Measurements from ENCODE around the gene TAF12. TPM values are rescaled to one million over a fixed set of nuclear protein-coding genes. Genes with fewer than 3 reads are reported as not detected.
"Not testable (repeated sequence)": the region's sequence is repeated elsewhere in the genome, so short reads cannot be mapped to it uniquely, and the experiment has no call there.

The TAF12 gene
- total RNA-seq, 1 donor from 2014 or later = 31.4 TPM

DNA sequence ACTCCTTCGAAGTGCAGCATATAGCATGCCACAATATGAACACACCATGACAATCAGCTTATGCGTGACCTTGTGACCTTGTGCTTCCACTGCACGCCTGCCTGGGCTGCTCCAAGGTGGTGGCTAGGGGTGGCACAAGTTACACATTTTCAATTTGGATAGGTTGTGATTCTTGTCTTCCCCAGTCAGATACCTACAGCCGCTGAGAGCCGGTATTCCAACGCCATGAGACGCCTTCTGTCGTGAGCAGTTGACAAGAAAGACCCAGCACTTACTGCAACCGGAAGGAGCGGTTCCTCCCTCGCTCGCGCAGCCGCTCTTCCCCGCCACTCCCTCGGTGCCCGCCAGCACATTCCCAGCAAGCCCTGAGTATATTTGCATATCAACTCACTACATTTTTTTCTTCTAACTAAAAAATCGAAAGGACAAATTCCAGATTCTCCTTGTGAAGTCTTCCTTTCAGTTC, 5.2 kb upstream of the TAF12 start:
- intact Hi-C loops (cut with micrococcal nuclease) = loop anchor here (10.0 kb wide), 1 partner anchor 87 kb away; the partner anchor contains the start of gene YTHDF2
- ATAC-seq (peak; percentile 96), DNase-seq (peak; percentile 93)

DNA sequence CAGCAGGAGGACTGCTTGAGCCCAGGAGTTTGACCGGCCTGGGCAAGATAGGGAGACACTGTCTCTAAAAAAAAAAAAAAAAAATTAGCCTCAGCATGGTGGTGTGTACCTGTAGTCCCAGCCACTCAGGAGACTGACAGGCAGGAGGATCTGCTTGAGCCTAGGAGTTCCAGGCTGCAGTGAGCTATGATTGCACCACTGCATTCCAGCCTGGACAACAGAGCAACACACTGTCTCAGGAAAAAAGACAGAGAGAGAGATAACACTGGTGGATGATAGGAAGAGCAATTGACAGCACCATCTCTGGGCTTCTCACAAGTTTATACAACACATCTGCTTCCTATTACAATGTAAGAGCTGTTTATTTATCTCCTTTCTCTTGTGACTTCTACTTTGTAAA, 3.2 kb upstream of the TAF12 start:
- ATAC-seq (no peak), DNase-seq (no peak)
- intact Hi-C loops (cut with micrococcal nuclease) = loop anchor here (10.0 kb wide), 1 partner anchor 89 kb away; the partner anchor contains the start of gene YTHDF2

DNA sequence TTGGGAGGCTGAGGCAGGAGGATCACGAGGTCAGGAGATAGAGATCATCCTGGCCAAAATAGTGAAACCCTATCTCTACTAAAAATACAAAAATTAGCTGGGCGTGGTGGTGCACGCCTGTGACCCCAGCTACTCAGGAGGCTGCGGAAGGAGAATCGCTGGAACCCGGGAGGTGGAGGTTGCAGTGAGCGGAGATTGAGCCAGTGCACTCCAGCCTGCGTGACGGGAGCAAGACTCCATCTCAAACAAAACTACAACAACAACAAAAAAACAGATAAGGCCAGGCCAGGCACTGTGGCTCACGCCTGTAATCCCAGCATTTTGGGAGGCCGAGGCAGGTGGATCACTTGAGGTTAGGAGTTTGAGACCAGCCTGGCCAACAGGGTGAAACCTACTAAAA, 2.5 kb upstream of the TAF12 start:
- ATAC-seq, DNase-seq: not testable (repeated sequence)
- intact Hi-C loops (cut with micrococcal nuclease) = loop anchor here (10.0 kb wide), 1 partner anchor 89 kb away; the partner anchor contains the start of gene YTHDF2

DNA sequence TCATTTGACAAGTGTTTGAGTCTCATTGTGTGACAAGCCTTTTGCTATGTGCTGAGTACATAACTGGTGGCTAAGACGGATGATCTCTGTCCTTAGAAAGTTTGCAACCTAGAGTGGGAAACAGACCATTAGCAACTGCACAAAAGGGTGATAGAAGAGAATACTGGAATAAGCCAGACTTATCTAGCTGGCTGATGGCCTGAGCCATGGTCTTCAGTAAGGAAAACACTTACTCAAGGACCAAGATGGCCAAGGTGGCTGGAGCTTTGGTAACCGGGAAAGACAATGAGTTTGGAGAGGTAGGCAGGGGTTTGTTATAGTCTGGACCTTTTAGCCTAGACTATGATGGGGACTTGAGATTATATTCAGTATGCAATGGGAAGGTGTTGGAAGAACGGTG, 1.6 kb upstream of the TAF12 start:
- DNase-seq (no peak), ATAC-seq (no peak)
- intact Hi-C loops (cut with micrococcal nuclease) = loop anchor here (10.0 kb wide), 1 partner anchor 90 kb away; the partner anchor contains the start of gene YTHDF2

DNA sequence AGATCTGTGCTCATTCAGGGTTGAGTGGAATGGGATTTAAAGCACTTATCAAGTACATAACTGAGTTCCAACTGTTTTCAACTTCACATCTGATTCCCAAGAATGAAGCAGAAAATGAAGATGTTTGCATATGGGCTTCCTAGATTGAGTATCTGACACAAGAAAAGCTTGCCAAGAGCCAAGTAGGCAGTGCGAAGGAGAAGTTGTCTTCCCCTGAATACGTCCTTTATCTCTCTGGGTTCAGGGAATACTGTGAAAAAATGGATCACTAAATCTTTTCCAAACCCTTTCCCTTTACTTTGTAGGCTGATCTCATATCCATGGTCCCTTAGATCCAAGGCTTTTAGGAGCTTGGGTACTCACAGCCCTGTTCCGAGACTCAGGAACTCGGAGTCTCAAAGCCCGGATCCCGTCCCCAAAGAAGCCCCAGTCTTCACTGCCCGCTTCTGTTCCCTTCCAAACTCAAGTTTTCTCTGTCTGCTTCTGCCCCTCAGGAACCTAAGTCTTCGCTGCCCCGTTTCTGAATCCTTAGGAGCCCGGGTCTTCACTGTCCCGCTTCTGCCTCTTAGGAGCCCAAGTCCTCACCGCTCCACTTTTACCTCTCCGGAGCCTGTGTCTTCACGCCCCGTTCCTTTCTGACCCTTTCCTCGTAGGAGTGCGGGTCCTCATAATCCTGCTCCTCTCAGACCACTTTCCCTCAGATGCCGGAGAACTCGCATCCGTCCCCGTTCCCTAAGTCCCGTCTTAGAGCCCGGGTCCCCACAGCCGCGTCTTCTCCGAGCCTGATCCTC, 616 bp downstream of the TAF12 start:
- ATAC-seq (peak; percentile 29), DNase-seq (no peak)
- intact Hi-C loops (cut with micrococcal nuclease) = loop anchor here (10.0 kb wide), 1 partner anchor 93 kb away; the partner anchor contains the start of gene YTHDF2

DNA sequence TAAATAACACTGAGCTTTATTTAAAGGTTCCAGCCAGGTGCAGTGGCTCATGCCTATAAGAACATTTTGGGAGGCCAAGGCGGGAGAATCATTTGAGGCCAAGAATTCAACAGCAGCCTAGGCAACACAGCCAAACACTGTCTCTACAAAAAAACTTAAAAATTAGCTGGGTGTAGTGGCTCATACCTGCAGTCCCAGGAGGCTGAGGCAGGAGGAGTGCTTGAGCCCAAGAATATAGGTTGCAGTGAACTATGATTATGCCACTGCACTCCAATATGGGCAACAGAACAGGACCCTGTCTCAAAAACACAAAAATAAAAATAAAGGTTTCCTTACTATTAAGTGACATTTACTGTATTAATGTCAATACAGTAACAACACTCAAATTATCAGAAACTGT, 2.1 kb downstream of the TAF12 start:
- no peak for ATAC-seq
- no peak for DNase-seq
- intact Hi-C loops (cut with micrococcal nuclease) = loop anchor here (10.0 kb wide), 1 partner anchor 94 kb away; the partner anchor contains the start of gene YTHDF2

DNA sequence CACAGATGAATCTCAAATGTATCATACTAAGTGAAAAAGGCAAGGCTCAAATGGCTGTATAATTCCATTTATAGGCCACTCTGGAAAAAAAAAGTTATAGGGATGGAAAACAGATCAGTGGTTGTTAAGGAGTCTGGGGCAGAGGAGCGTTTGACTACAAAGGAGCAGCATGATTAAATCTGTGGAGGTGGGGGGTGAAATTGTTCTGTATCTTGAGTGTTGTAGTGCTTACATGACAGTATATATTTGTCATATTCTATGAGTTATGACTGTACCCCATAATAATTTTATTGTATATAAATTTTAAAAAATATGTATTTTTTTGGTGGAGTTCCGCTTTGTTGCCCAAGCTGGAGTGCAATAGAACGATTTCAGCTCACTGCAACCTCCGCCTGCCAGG, 10.3 kb downstream of the TAF12 start:
- DNase-seq (no peak), ATAC-seq (no peak)
- intact Hi-C loops (cut with micrococcal nuclease) = no loop called here

DNA sequence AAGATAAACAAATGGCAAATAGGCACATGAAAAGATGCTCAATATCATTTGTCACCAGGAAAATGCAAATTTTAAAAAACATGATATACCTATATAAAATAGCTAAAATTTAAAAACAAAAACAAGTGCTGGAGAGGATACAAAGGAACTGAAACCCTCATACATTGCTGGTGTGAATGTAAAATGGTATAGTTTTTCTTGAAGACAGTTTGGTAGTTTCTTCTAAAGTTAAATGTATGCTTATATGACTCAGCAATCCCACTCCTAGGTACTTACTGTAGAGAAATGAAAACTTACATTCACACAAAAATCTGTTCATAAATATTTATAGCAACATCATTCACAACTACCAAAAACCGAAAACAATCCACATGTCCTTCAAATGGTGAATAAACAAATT, 11.2 kb downstream of the TAF12 start:
- DNase-seq (no peak), ATAC-seq (no peak)
- intact Hi-C loops (cut with micrococcal nuclease) = no loop called here

DNA sequence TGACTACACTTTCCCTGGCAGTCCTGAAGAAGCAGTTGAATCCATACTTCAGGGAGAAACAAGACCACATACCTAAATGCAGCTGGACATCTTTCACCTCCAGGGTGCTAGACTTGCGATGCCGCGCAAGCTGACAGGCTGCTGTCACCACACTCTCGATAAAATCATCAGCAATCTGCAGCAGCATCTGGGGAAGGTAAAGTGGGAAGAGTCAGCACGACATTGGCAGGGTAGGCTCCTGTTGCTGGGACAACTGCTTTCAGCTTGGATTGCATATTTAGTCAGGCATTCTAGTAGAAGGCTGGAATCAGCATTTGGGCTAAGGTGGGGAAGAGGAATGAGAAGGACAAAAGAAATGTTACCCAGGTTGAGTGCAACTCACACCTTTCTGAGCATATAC, 29.7 kb downstream of the TAF12 start:
- intact Hi-C loops (cut with micrococcal nuclease) = no loop called here
- no peak for DNase-seq
- no peak for ATAC-seq

DNA sequence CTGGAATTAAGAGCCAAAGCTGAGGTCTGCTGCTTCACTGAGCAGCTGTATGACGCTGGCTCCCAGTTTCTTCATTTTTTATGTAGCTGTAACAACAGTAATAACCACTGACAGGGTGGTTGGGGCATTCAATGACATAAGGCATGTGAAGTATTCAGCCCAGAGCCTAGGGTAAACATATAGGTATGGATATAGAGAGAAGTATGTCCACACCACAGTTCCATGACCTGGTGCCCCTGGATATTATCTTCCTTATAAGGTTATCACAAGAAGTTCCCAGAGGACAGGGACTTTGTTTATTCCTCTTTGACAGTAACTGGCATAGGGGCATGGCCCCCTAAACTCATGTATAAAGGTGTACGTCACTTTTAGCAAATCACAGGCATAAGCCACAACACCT, 36.1 kb downstream of the TAF12 start:
- DNase-seq (no peak), ATAC-seq (no peak)
- intact Hi-C loops (cut with micrococcal nuclease) = no loop called here

DNA sequence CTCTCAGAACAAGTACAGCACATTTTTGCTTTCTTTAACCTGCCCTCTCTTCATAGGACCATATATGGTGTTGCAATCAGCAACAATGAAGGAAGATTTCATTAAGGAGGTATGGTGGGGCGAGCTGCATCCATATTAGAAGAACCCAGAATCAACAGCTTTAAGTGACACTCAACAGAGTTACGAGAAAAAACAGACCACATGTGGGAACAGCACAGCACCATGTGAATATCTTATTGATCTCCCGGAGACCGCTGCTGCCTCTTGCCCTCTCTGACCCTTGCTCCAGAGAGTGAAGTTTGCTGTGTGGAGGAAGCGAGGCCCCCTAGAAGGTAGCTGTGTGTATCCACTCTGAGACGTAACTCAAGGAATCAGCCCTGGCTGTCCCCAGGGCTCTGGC, 37.9 kb downstream of the TAF12 start:
- ATAC-seq = no peak
- intact Hi-C loops (cut with micrococcal nuclease) = no loop called here
- DNase-seq = no peak

DNA sequence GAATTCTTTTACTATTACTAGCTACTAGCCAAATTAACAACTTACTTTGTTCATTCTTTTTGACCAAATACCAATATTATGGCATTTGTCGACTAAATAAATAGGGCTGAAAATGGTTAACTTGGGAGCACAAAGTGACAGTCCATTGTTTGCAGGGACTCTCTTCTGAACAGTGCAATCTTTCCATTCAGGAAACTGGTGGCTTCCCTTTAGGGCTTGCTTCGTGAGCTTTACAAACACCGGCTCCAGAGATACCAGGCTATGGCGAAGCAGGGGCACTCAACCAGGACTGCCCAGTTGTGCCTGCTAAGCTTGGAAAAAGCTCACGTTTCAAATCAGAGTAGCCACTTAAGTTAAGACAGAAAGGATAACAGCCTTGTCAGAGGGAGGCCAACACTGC, 38.5 kb downstream of the TAF12 start:
- ATAC-seq (no peak), DNase-seq (no peak)
- intact Hi-C loops (cut with micrococcal nuclease) = no loop called here

DNA sequence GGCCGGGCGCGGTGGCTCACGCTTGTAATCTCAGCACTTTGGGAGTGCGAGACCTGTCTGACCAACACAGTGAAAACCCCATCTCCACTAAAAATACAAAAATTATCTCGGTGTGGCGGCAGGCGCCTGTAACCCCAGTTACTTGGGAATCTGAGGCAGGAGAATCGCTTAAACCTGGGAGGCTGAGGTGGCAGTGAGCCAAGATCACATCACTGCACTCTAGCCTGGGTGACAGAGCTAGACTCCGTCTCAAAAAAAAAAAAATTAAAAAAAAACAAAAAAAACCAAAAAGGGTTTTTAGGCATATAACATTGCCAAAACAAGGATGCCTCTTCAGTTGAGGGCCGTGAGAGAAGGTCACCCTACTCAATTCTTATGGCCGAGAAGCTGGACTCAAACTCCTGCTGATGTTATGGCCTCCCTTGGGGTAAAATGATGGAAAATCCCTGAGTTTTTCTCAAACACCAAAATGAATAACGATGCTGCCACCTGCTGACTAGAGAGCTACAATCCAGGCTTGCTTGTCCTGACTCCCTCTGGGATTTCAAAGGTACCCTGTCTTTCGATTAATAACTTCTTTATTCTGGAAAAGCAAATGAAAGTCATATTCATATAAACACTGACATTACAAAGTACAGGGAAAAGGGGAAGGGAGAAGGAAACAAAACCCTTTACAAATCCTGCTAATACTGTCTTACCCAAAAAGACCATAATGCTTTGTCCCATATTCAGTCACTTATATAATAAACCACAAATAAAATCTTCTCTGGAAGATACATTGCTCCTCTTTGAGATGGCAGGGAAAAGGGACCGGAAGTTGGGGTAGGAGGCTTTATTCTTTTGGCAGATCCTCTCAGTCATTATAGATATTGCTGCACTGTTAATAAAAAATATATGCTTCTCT, 40.1 kb downstream of the TAF12 start:
- intact Hi-C loops (cut with micrococcal nuclease) = no loop called here
- ATAC-seq = peak; percentile 75
- DNase-seq = no peak

DNA sequence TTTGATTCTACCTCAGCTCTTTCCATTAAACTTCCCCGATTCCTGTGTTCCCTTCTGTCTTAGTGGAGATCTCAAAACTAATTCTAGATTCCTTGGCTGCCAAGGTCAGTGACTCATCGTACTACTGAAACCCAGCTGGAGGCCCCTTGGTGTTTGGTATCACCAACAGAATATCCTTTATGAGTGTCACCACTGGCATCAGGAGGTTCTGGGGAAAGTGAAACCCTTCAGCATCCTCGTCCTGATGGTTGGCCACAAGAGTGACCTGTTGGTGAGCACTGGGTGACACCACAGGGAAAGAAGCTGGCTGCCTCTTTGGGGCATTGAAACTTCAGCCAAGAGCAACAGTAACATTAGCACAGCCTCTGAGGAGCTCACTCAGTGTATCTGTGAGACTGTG, 41.2 kb downstream of the TAF12 start:
- intact Hi-C loops (cut with micrococcal nuclease) = no loop called here
- DNase-seq = no peak
- ATAC-seq = peak; percentile 43

DNA sequence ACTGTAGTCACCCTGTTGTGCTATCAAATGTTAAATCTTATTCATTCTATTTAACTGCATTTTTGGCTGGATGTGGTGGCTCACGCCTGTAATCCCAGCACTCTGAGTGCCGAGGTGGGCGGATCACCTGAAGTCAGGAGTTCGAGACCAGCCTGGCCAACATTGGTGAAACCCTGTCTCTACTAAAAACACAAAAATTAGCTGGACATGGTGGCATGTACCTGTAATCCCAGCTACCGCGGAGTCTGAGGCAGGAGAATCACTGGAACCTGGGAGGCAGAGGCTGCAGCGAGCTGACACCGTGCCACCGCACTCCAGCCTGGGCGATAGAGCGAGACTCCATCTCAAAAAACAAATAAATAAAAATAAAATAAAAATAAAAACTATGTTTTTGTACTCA, 46.6 kb downstream of the TAF12 start:
- ATAC-seq; DNase-seq; intact Hi-C loops (cut with micrococcal nuclease): not testable (repeated sequence)

DNA sequence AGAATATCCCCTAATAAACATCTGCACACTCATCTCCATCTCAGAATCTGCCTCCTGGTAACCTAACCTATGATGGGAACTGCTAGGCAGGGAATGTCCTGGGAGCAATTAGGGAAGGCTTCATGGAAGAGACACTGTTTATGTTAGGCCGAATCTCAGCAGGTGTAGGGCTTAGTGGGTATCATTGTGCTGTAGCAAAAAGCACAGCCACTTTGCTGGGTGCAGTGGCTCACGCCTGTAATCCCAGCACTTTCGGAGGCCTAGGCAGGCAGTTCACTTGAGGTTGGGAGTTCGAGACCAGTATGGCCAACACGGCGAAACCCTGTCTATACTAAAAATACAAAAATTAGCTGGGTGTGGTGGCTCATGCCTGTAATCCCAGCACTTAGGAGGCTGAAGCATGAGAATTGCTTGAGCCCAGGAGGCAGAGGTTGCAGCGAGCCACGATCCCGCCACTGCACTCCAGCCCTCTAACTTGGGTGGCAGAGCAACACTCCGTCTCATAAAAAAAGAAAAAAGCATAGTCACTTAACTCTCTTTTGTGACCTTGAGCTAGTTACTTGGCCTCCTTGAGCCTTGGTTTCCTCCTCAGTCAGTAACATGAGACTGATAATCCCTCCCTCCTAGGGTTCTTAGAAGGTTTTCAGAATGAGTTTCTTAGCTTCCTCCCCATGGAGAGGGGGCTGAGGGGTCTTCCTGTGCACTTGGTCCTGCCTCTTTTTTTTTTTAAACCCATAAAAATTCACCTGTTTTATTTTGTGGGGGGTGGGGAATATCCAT, 47.3 kb downstream of the TAF12 start:
- intact Hi-C loops (cut with micrococcal nuclease) = no loop called here
- no peak for DNase-seq
- ATAC-seq = no peak

DNA sequence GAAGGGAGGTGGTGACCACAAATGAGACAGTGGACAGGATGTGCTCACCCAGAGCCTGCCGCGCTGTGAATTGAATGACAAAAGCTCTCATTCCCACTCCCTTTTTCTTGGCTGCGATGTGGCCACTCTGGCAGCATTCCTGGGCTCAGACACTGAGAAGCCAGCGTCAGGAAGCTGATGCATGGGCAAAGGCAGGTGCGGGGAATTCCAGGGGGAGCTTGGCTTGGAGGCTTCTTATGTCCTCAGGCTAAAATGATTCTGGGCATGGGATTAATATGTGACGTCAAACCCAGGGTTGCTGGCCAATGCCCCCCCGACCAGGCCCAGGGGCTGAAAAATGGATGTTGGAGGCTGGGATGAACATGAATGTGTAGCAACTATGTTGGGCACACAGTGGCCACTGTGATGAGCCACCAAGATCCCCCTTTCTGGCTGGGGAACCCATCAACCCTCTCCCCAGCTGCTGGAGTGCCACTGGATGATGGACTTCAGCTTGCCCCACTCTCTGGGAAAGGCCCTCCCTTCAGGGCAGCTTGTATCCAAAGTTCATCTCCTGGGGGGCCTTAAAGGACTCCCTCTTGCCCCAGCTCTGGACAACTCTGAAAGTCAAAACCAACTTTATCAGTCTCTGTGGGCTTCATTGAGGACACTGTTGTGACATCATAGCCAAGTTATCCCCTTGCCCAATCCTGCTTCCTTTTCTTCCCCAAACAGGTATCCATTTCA, 48.0 kb downstream of the TAF12 start:
- intact Hi-C loops (cut with micrococcal nuclease); DNase-seq; ATAC-seq: not testable (repeated sequence)

DNA sequence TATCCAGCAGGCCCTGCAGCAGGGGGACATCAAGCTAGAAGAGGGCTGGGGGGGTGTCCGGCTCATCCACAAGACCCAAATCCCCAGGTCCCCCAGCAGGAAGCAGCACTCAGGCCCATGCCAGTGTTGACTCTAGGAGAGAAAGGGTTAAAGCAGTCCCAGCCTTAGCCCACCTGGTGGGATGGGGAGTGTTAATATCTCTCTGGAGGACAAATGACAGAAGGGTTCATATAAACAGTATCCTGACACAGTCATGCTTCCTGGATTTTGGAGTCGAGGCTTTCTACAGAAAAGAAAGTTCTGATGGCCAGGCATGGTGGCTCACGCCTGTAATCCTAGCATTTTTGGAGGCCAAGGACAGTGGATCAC, 48.9 kb downstream of the TAF12 start:
- intact Hi-C loops (cut with micrococcal nuclease); ATAC-seq; DNase-seq: not testable (repeated sequence)
